ENCODE data around the gene IL17B.

GRCh38 chr5:149378241-149378820 is 761 bp downstream of the IL17B start:
- TF ChIP-seq POLR2A (IDR thresholded peaks at IDR 0.05) = no peak
- TF ChIP-seq, protein P1, sequence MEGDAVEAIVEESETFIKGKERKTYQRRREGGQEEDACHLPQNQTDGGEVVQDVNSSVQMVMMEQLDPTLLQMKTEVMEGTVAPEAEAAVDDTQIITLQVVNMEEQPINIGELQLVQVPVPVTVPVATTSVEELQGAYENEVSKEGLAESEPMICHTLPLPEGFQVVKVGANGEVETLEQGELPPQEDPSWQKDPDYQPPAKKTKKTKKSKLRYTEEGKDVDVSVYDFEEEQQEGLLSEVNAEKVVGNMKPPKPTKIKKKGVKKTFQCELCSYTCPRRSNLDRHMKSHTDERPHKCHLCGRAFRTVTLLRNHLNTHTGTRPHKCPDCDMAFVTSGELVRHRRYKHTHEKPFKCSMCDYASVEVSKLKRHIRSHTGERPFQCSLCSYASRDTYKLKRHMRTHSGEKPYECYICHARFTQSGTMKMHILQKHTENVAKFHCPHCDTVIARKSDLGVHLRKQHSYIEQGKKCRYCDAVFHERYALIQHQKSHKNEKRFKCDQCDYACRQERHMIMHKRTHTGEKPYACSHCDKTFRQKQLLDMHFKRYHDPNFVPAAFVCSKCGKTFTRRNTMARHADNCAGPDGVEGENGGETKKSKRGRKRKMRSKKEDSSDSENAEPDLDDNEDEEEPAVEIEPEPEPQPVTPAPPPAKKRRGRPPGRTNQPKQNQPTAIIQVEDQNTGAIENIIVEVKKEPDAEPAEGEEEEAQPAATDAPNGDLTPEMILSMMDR (IDR thresholded peaks at IDR 0.05) = no peak
